AG09319 (cell line): ENCODE measurements around the gene LINC00305.

Experiments used
- DNase-seq: peaks from one replicate; pipeline ENCODE4 v3.0.0-alpha.2; 2010; ENCODE audit warnings: low read depth; ENCODE audit errors: extremely low read depth
- CTCF ChIP-seq: IDR thresholded peaks from 2 replicates; pipeline ENCODE4 v1.5.1; 2011; ENCODE audit warnings: low read depth, mild to moderate bottlenecking, inconsistent platforms, low read length, moderate library complexity

LINC00305 gene

GRCh38 chr18:64083916-64084315, 65.0 kb downstream of the LINC00305 start:
- TF ChIP-seq CTCF: no peak
- DNase-seq: no peak

- TF ChIP-seq CTCF: no peak
- DNase-seq: no peak
Measured at GRCh38 chr18:64082513-64082912, 66.4 kb downstream of the LINC00305 start.

- TF ChIP-seq CTCF: no peak
- no peak for DNase-seq
Measured at GRCh38 chr18:64082054-64082453, 66.8 kb downstream of the LINC00305 start.

GRCh38 chr18:64073971-64074370, 74.9 kb downstream of the LINC00305 start:
- DNase-seq: no peak
- TF ChIP-seq CTCF: no peak

GRCh38 chr18:64055019-64055418, 93.9 kb downstream of the LINC00305 start:
- no peak for DNase-seq
- no peak for TF ChIP-seq CTCF

- TF ChIP-seq CTCF: no peak
- no peak for DNase-seq
Measured at GRCh38 chr18:64053246-64053645, 95.6 kb downstream of the LINC00305 start.

GRCh38 chr18:64052772-64053171, 96.1 kb downstream of the LINC00305 start:
- TF ChIP-seq CTCF: no peak
- no peak for DNase-seq
